Measurements from ENCODE around the gene ABCC8.

ABCC8 gene

DNA sequence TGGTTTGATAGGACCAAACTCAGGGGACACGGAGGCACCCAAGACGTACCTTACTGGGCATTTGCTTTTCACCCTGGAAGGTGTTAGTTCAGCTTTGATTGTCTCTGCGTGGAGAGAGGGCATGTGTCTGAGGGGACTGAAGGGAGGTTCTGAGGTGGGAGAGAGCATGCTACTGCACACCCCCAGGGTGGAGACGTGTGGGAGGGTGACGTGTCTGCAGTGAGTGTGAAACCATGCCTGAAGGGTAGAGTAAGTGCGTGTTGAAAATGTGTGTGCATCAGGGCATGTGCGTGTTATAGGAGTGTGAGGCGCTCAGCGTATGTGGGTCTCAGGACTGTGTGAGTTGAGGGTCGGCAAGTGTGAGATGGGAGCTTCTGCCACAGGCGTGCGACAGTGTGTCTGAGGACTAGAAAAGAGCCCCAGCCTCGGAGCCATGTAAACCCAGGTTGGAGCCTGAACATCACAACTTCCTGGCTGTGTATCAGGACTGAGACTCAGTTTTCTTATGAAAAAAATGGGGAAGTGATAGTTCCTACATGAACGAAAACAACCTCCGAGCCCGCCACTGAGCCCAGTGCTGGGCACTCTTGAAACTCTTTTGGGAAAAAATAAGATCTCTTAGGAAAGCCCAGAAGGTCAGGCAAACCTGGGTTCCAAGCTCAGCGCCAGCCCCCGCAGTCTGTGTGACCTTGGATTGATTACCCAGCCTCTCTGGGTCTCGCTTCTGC is 76.4 kb downstream of the ABCC8 start:
- H3K9ac ChIP-seq (ENCODE audit: low read depth, low read length): no peak overlapping the region

DNA sequence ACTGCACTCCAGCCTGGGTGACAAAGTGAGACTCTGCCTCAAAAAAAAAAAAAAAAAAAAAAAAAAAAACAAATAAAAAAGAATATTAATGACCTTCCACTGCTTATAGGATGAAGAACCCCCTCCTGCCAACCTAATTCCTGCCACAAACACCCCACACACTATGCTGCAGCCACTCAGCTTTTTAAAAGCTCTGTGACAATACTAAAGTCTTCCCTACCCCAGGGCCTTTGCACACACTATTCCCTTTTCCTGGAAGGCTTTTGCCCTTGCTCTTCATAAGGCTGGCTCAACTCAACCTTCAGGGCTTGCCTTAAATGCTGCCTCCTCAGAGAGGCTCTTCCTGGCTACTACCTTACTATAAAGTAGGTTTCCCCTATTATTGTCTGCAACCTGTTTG is 77.4 kb downstream of the ABCC8 start:
- Histone ChIP-seq H3K36me3 (ENCODE audit: insufficient read depth, low read length) (no peaks in the 10 kb centered on the region), H3K4me1 (ENCODE audit: control insufficient read depth, insufficient read depth, low read length) (no peaks in the 10 kb centered on the region), H3K9me3 (replicated peaks; ENCODE audit: low read length) (no peaks in the 10 kb centered on the region), H3K27me3 (ENCODE audit: control insufficient read depth, insufficient read depth, low read length) (peaks cover 52% of the 10 kb centered on the region), H3K4me2 (ENCODE audit: low read length) (no peak overlapping the region), H3K4me3 (ENCODE audit: low read length) (no peak overlapping the region), H3K9ac (ENCODE audit: low read depth, low read length) (no peak overlapping the region)

More for the DNA sequence above, 76.4 kb downstream of the ABCC8 start:
- Histone ChIP-seq H3K36me3 (ENCODE audit: insufficient read depth, low read length) (no peaks in the 10 kb centered on the region), H3K27me3 (ENCODE audit: control insufficient read depth, insufficient read depth, low read length) (peaks cover 50% of the 10 kb centered on the region), H3K9me3 (replicated peaks; ENCODE audit: low read length) (no peaks in the 10 kb centered on the region), H3K4me1 (ENCODE audit: control insufficient read depth, insufficient read depth, low read length) (peaks cover 3% of the 10 kb centered on the region), H3K4me3 (ENCODE audit: low read length) (no peak overlapping the region), H3K4me2 (ENCODE audit: low read length) (no peak overlapping the region)

DNA sequence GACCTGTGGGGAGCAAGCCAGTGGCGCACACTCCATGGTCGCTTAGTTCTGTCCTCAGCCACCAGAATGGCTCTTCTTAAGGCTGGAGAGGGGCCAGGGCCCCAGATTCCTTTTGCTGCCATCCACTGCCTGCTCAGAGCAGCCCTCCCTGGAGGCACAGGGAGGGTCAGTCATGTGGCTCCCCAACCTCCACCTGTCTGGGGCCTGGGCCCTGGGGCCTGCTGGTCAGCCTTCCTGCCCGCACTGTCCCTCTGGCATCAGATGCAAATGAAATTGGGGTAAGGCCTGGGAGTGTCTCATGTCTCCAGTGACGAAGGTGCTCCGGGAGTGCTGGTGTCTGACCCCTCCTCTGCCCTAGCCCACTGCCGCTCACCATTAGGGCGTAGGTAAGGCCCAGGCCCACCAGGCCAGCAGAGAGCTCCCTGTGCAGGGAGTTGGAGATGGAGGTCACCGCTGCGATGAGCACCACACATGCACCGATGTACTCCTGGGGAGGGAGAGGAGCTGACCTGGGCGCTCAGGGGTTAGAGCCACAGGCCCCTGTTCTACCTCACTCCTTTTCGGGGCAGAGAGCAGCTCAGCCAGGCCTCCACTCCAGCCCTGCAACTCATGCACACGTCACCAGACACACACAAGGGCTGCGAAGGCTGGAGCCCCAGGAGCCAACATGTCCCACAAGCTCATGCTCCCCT is 79.2 kb downstream of the ABCC8 start:
- no peaks in the 10 kb centered on the region for H3K36me3 ChIP-seq (ENCODE audit: insufficient read depth, low read length)

DNA sequence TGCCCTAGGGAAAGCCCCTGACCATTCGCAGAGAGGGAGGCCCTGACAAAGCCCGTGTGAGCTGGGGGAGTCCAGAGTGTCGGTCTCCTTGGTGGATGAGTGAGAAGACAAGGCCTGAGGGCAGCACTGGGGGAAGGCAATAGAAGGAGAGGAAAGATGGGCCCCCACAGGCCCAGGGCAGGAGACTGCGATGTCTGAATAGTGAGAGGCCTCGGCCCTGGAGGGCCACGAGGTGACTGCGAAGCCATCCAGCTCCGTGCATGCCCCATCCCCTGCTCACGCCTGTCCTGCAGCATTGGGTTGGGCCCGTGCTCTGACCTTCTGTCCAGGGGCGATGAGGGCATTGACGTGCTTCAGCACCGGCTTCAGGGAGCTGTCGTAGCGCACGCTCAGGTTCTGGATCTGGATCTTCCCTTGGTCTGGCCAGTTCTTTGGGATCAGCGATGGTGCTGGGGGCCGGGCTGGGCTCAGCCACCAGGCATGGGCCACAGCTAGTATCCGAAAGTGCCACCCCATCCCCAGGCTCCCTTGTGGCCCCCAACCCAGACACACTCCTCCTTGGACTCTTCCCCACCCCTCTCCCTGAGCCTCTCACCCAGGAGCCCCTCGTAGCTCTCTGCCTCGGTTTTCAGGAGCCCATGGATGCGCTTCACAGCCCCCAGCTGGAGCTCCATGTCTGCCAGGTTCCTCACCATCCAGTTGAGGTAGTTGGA is 79.9 kb downstream of the ABCC8 start:
- H3K9ac ChIP-seq (ENCODE audit: low read depth, low read length): no peak overlapping the region
- no peak overlapping the region for H3K4me3 ChIP-seq (ENCODE audit: low read length)
- no peak overlapping the region for H3K4me2 ChIP-seq (ENCODE audit: low read length)
- H3K27me3 ChIP-seq (ENCODE audit: control insufficient read depth, insufficient read depth, low read length): peaks cover 50% of the 10 kb centered on the region
- no peaks in the 10 kb centered on the region for H3K9me3 ChIP-seq (replicated peaks; ENCODE audit: low read length)
- H3K36me3 ChIP-seq (ENCODE audit: insufficient read depth, low read length): no peaks in the 10 kb centered on the region
- H3K4me1 ChIP-seq (ENCODE audit: control insufficient read depth, insufficient read depth, low read length): no peaks in the 10 kb centered on the region

More for the DNA sequence above, 79.2 kb downstream of the ABCC8 start:
- Histone ChIP-seq H3K4me2 (ENCODE audit: low read length) (no peak overlapping the region), H3K4me3 (ENCODE audit: low read length) (no peak overlapping the region), H3K9me3 (replicated peaks; ENCODE audit: low read length) (no peaks in the 10 kb centered on the region), H3K9ac (ENCODE audit: low read depth, low read length) (no peak overlapping the region), H3K4me1 (ENCODE audit: control insufficient read depth, insufficient read depth, low read length) (no peaks in the 10 kb centered on the region), H3K27me3 (ENCODE audit: control insufficient read depth, insufficient read depth, low read length) (peaks cover 50% of the 10 kb centered on the region)

DNA sequence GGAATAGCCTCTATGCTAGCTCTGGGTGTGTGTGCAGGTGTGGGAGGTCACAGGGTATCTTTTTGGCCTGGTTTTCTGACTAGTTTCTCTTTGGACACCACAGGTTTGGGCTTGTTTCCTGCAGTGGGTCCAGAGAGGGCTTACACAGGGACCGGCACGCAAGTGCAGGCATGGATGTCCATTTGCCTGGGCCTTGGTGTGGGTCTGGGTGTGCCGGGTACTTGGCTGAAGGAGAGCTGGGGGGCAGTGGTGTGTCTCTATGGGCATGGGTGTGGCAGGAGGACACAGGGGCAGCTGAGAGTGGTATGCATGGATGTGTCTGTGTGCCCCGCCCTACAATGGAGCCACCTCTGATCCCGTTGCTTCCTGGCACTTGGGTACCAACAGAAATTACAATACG is 80.7 kb downstream of the ABCC8 start:
- Histone ChIP-seq H3K9ac (ENCODE audit: low read depth, low read length) (no peak overlapping the region), H3K9me3 (replicated peaks; ENCODE audit: low read length) (no peaks in the 10 kb centered on the region), H3K4me3 (ENCODE audit: low read length) (no peak overlapping the region), H3K27me3 (ENCODE audit: control insufficient read depth, insufficient read depth, low read length) (peaks cover 49% of the 10 kb centered on the region), H3K4me2 (ENCODE audit: low read length) (no peak overlapping the region), H3K4me1 (ENCODE audit: control insufficient read depth, insufficient read depth, low read length) (no peaks in the 10 kb centered on the region), H3K36me3 (ENCODE audit: insufficient read depth, low read length) (no peaks in the 10 kb centered on the region)

DNA sequence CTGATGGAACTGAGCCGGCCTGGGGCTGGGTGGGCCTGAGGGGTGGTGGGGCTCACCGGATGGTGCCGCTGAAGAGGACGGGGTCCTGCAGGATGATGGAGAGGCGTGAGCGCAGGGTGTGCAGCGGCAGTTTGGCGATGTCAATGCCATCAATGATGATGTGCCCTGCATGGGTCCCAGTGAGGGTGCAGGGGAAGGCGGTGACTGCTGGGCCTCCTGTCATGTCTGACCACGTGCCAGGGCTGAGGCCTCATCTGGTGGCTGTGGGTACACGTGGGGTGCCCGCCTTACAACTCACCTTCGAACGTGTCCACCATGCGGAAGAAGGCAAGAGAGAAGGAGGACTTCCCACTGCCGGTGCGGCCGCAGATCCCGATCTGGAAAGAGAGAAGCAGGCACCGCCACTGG is 81.1 kb downstream of the ABCC8 start:
- Histone ChIP-seq H3K9ac (ENCODE audit: low read depth, low read length) (no peak overlapping the region), H3K4me3 (ENCODE audit: low read length) (no peak overlapping the region), H3K4me1 (ENCODE audit: control insufficient read depth, insufficient read depth, low read length) (no peaks in the 10 kb centered on the region), H3K9me3 (replicated peaks; ENCODE audit: low read length) (no peaks in the 10 kb centered on the region), H3K36me3 (ENCODE audit: insufficient read depth, low read length) (no peaks in the 10 kb centered on the region), H3K27me3 (ENCODE audit: control insufficient read depth, insufficient read depth, low read length) (peaks cover 50% of the 10 kb centered on the region), H3K4me2 (ENCODE audit: low read length) (no peak overlapping the region)

DNA sequence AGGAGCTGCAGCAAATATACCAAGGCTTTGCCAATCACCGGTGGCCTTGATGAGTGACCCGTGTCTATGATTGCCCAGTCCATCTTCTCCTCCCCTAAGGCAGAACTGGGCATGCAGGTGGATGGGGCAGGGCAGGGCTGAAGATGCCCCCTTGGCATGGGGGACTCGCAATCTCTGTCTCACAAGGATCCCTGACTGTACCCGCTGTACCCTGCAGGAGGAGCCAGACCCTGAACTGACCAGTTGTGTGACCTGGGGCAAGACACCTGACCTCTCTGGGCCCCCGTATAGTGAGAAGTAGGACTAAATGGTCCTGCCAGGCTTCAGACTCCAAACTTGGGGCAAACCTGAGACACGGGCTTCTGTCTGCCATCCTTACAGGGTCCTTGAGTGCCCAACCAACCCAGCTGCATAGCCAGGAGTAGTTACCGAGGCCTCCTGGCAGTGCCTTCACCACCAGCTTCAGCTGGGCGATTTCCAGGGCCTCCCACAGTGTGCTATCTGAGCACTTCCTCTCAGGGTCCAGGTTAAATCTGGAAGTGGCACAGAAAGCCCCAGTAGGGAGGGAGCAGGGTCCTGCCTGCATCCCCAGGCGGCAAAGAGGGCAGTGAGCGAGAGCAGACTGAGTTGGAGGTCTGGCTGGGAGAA is 81.8 kb downstream of the ABCC8 start:
- Histone ChIP-seq H3K27me3 (ENCODE audit: control insufficient read depth, insufficient read depth, low read length) (peaks cover 50% of the 10 kb centered on the region), H3K9ac (ENCODE audit: low read depth, low read length) (no peak overlapping the region), H3K4me1 (ENCODE audit: control insufficient read depth, insufficient read depth, low read length) (no peaks in the 10 kb centered on the region), H3K4me2 (ENCODE audit: low read length) (no peak overlapping the region), H3K9me3 (replicated peaks; ENCODE audit: low read length) (no peaks in the 10 kb centered on the region), H3K36me3 (ENCODE audit: insufficient read depth, low read length) (no peaks in the 10 kb centered on the region), H3K4me3 (ENCODE audit: low read length) (no peak overlapping the region)

DNA sequence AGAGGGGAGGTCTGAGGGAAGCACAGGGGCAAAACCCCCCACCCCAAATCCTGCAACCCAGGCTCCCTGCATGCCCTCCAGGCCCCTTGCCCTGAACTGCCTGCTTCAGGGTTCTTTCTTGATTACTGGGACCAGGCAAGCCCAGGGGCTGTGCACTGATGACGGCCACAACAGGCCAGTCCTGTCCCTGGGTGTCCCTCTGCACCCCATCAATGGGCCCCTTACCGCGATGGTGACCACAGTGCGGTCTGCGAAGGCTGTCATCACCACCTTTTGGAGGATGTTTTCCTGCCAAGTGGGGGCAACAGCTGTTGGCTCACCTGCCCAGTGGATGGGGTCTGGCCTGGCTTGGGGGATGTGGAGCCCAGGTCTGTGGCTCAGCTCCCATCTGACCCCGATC is 83.2 kb downstream of the ABCC8 start:
- Histone ChIP-seq H3K4me2 (ENCODE audit: low read length) (no peak overlapping the region), H3K27me3 (ENCODE audit: control insufficient read depth, insufficient read depth, low read length) (peaks cover 46% of the 10 kb centered on the region), H3K9ac (ENCODE audit: low read depth, low read length) (no peak overlapping the region), H3K9me3 (replicated peaks; ENCODE audit: low read length) (no peaks in the 10 kb centered on the region), H3K4me1 (ENCODE audit: control insufficient read depth, insufficient read depth, low read length) (no peaks in the 10 kb centered on the region), H3K4me3 (ENCODE audit: low read length) (no peak overlapping the region), H3K36me3 (ENCODE audit: insufficient read depth, low read length) (no peaks in the 10 kb centered on the region)

DNA sequence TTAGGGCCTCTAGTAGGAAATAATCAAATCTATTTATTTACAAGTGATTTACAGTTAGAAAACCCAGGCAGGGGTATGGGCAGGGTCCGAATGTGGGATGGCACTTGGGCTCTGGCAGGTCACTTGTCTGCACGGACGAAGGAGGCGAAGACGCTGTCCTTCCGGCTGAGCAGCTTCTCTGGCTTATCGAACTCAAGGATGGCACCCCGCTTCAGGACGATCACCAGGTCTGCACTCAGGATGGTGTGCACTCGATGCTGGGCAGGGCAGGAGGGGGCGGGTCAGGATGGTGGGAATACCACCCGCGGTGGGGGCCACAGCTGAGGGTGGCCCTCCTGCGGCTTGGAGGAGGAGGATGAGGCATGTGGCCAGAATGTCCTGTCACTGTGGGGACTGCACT is 83.8 kb downstream of the ABCC8 start:
- H3K4me2 ChIP-seq (ENCODE audit: low read length): no peak overlapping the region
- no peaks in the 10 kb centered on the region for H3K9me3 ChIP-seq (replicated peaks; ENCODE audit: low read length)
- no peaks in the 10 kb centered on the region for H3K4me1 ChIP-seq (ENCODE audit: control insufficient read depth, insufficient read depth, low read length)
- no peaks in the 10 kb centered on the region for H3K36me3 ChIP-seq (ENCODE audit: insufficient read depth, low read length)
- no peak overlapping the region for H3K9ac ChIP-seq (ENCODE audit: low read depth, low read length)
- peaks cover 41% of the 10 kb centered on the region for H3K27me3 ChIP-seq (ENCODE audit: control insufficient read depth, insufficient read depth, low read length)
- no peak overlapping the region for H3K4me3 ChIP-seq (ENCODE audit: low read length)

DNA sequence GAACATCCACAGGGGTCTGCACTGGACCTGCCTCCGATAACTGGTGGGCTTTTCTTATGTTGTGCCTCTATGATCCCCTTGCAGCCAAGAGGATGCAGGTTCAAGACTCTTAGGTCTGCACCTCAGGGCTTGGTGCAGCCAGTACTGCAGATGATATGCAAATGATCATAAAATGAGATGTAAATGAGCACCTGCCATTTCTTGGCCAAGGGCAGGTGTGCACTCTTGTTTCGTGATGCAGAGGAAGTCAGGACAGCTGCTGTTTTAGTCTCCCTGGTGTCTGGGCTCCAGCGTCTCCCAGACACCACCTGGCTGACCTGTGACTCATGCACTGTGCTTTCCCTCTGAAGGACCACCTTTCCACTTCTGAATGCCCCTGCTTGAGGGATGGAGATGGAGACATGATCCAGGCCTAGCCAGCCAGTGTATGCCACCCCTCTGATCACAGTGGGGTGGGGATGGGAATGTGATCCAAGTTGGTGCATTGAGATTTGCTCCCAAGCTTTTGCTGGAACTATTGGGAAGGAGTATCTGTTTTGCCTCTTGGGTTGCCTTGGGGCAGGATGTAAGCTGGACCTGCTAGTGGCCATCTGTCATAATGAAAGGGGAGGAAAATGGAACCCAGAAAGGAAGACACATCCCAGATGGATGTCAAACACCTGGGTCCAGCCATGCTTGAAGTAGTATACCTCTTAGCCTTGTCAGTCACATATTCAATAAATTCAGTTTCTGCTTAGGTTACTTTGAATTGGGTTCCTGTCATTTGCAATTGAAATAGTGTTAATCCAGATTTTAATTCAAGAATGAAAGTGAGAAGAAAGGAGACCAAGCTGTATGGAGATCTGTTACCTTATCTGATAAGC is 84.9 kb downstream of the ABCC8 start:
- peaks cover 39% of the 10 kb centered on the region for H3K27me3 ChIP-seq (ENCODE audit: control insufficient read depth, insufficient read depth, low read length)
- H3K4me3 ChIP-seq (ENCODE audit: low read length): no peak overlapping the region
- no peaks in the 10 kb centered on the region for H3K9me3 ChIP-seq (replicated peaks; ENCODE audit: low read length)
- no peak overlapping the region for H3K9ac ChIP-seq (ENCODE audit: low read depth, low read length)
- H3K36me3 ChIP-seq (ENCODE audit: insufficient read depth, low read length): no peaks in the 10 kb centered on the region
- no peaks in the 10 kb centered on the region for H3K4me1 ChIP-seq (ENCODE audit: control insufficient read depth, insufficient read depth, low read length)
- no peak overlapping the region for H3K4me2 ChIP-seq (ENCODE audit: low read length)
